ENCODE data around the gene XYLT1. TPM values are rescaled to one million over a fixed set of nuclear protein-coding genes. Genes with fewer than 3 reads are reported as not detected.

Gene XYLT1
- total RNA-seq, 2 donors from 2014 or later: 14.4 to 31.3 TPM

DNA sequence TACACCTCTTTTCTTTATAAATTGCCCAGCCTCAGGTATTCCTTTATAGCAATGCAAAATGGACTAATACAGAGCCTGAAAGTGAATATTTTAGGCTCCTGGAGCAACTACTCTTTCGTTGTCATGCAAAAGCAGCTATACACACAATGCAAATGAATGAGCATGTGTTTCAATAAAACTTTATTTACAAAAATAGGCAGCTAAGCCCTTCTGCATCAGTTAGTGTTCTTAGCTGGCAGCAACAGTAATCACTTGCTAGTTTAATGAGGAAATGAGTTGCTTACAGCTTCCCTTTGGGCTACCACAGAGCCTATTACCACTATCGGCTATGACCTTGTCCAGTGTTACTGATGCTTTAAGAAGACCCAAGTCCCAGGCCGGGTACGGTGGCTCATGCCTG lies 402.9 kb downstream of the XYLT1 start:
- DNase-seq (ENCODE audit: low spot score): no peak
- no peak overlapping the region for H3K27ac ChIP-seq
- no peaks in the 10 kb centered on the region for H3K9me3 ChIP-seq
- no peaks in the 10 kb centered on the region for H3K36me3 ChIP-seq
- H3K27me3 ChIP-seq: no peaks in the 10 kb centered on the region
- no peaks in the 10 kb centered on the region for H3K4me1 ChIP-seq
- no peak overlapping the region for H3K4me3 ChIP-seq
- TF ChIP-seq, protein P1, sequence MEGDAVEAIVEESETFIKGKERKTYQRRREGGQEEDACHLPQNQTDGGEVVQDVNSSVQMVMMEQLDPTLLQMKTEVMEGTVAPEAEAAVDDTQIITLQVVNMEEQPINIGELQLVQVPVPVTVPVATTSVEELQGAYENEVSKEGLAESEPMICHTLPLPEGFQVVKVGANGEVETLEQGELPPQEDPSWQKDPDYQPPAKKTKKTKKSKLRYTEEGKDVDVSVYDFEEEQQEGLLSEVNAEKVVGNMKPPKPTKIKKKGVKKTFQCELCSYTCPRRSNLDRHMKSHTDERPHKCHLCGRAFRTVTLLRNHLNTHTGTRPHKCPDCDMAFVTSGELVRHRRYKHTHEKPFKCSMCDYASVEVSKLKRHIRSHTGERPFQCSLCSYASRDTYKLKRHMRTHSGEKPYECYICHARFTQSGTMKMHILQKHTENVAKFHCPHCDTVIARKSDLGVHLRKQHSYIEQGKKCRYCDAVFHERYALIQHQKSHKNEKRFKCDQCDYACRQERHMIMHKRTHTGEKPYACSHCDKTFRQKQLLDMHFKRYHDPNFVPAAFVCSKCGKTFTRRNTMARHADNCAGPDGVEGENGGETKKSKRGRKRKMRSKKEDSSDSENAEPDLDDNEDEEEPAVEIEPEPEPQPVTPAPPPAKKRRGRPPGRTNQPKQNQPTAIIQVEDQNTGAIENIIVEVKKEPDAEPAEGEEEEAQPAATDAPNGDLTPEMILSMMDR (IDR thresholded peaks at IDR 0.05): no peak

DNA sequence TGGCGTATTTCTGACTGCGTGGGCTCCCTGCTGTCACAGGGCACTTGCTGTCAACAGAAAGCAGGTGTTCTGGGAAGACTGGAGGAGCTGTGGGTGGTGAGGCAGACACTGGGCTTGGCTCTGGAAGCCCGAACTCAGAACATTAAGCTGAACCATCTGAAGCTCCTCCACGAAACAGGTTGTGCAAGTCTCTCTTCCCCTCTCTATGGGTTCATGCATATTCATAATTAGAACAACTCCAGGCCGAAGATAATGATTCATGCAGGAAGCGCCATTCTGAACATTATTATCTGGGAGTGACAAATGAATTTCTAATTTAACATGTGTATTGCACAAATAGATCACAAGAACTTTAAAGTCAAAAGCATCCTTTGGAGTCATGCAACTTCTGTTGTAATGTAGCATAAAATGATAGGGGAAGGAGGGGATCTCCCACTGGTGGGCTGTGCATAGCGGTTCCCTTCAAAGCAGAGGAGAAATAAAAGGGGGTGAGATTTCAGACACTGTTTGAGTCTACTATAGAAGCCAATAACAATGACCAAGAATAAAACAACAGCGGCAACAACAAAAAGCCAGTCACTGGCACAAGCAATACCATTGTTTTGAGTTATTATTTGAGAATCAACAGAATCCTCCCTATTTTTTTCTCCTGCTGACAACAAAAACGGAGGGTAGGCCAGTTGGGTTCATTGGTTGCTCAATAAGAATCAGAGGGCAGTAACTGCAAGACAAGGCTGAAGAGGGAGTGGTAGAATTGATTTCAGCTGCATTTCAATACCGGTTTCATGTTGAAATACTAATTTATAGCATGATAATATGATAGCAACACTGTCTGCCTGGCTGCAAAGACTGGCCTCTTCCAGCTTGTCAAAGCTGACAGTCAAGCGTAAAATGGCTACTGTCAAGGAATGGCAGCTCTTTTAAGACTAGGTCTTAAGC lies 407.3 kb downstream of the XYLT1 start:
- no peak overlapping the region for H3K4me3 ChIP-seq
- DNase-seq (ENCODE audit: low spot score): no peak
- H3K27me3 ChIP-seq: no peaks in the 10 kb centered on the region
- no peak overlapping the region for H3K27ac ChIP-seq
- TF ChIP-seq, protein P1 (IDR thresholded peaks at IDR 0.05): no peak
- no peaks in the 10 kb centered on the region for H3K36me3 ChIP-seq
- H3K9me3 ChIP-seq: peaks cover 0 to 7% of the 10 kb centered on the region in 2 donors
- no peaks in the 10 kb centered on the region for H3K4me1 ChIP-seq

DNA sequence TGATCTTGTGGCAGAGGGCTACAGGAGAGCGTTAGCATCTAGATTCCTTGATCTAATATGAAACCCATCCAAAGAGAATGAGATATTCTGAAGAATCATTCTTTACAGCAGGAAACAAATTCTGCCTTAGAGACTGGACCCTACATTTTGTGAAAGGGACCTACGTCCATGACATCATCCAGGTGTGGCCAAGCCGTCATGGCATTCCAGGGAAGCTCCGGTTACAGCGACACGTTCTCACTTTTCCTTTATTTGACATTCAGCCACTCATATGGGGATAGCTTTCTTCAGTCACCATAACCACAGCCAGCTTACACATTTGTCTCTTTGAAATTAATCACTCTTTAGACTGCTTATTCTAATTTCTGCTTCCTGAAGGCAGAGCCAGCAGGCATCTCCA lies 408.1 kb downstream of the XYLT1 start:
- no peaks in the 10 kb centered on the region for H3K36me3 ChIP-seq
- peaks cover 0 to 7% of the 10 kb centered on the region in 2 donors for H3K9me3 ChIP-seq
- no peak overlapping the region for H3K27ac ChIP-seq
- TF ChIP-seq, protein P1 (IDR thresholded peaks at IDR 0.05): no peak
- no peak overlapping the region for H3K4me3 ChIP-seq
- no peaks in the 10 kb centered on the region for H3K4me1 ChIP-seq
- no peaks in the 10 kb centered on the region for H3K27me3 ChIP-seq
- DNase-seq (ENCODE audit: low spot score): no peak

DNA sequence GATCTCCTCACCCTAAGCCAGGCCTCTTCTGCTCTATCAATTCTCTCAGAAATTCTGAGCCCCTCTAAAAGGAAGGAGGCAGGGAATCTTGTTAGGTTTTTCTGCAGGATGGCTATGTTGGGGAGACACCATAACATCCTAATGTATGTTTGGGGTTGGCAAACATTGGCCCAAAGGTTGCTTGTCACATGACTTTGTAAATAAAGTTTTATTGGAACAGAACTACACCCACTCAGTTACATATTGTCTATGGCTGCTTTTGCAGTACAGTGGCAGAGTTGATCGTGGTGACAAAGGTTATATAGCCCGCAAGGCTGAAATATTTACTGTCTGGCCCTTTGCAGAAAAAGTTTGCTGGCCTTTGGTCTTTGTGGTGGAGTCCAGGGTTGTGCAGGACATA lies 409.4 kb downstream of the XYLT1 start:
- DNase-seq (ENCODE audit: low spot score): no peak
- no peaks in the 10 kb centered on the region for H3K36me3 ChIP-seq
- no peak overlapping the region for H3K4me3 ChIP-seq
- H3K27me3 ChIP-seq: no peaks in the 10 kb centered on the region
- no peak overlapping the region for H3K27ac ChIP-seq
- TF ChIP-seq, protein P1 (IDR thresholded peaks at IDR 0.05): no peak
- H3K4me1 ChIP-seq: no peaks in the 10 kb centered on the region
- H3K9me3 ChIP-seq: peaks cover 0 to 7% of the 10 kb centered on the region in 2 donors

DNA sequence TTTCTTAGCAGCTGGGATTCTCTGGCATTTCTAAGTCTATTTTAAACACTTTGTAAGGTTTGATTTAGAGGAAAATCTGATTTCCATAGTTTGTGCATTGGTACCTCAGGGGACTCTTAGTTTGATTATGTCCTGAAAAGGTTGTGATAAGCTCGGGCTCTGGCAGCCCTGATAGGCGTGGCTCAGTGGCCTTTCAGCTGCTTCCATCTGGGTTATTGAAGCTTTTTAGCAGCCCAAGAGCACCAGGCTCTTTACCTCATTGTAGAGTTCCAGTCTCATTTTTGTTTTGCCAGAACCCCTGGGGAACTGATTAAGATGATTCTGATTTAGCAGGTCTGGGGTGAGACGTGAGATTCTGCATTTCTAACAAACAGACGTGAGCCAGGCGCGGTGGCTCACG lies 412.3 kb downstream of the XYLT1 start:
- TF ChIP-seq, protein P1 (IDR thresholded peaks at IDR 0.05): no peak
- DNase-seq (ENCODE audit: low spot score): no peak
- Histone ChIP-seq H3K27me3 (no peaks in the 10 kb centered on the region), H3K4me1 (no peaks in the 10 kb centered on the region), H3K27ac (no peak overlapping the region), H3K36me3 (no peaks in the 10 kb centered on the region), H3K9me3 (peaks cover 0 to 18% of the 10 kb centered on the region in 2 donors), H3K4me3 (no peak overlapping the region)
